GM23248 (cell line): Measurements from ENCODE around the gene EXOSC5.

Experiments
- EZH2 ChIP-seq: fragments of 200-600 bp; sonication (generic); IDR thresholded peaks from 2 replicates; pipeline ENCODE4 v1.6.1; 2018; ENCODE audit warnings: antibody characterized with exemption, mild to moderate bottlenecking; ENCODE audit not compliant: insufficient read depth, poor library complexity, severe bottlenecking
- EZH2phosphoT487 ChIP-seq: fragments of 200-600 bp; sonication (generic); IDR thresholded peaks from 2 replicates; pipeline ENCODE4 v1.6.1; 2018; ENCODE audit warnings: antibody characterized with exemption, moderate library complexity, mild to moderate bottlenecking, low read depth; ENCODE audit not compliant: insufficient read depth

- TF ChIP-seq EZH2: no peak
- TF ChIP-seq EZH2phosphoT487: no peak
Measured at GRCh38 chr19:41445575-41445974, 48.4 kb upstream of the EXOSC5 start.
